Epithelial cell of proximal tubule (primary cell): Measurements from ENCODE around the gene SLC9A8. TPM values are rescaled to one million over a fixed set of nuclear protein-coding genes. Genes with fewer than 3 reads are reported as not detected.

Source experiments
- DNase-seq: peaks from one replicate; pipeline ENCODE4 v3.0.0-alpha.2; 2011; ENCODE audit warnings: low read depth
- H3K4me3 ChIP-seq: 2 replicates; pipeline ENCODE4 v1.5.1; 2011; ENCODE audit warnings: low read depth, mild to moderate bottlenecking, low read length
- total RNA-seq: library from RNA; depleted of rRNA; stranded (reverse); fragments of >200 nt; gene quantifications from 2 replicates; pipeline ENCODE4 v1.2.3, GENCODE V29; 2015
- TF ChIP-seq, protein P1 (sequence below): conservative IDR thresholded peaks from 2 replicates; pipeline ENCODE4 v1.5.1; 2012; ENCODE audit warnings: low read depth, mild to moderate bottlenecking, low read length

Gene SLC9A8
- total RNA-seq, 1 donor from 2014 or later: 4.2 TPM

DNA sequence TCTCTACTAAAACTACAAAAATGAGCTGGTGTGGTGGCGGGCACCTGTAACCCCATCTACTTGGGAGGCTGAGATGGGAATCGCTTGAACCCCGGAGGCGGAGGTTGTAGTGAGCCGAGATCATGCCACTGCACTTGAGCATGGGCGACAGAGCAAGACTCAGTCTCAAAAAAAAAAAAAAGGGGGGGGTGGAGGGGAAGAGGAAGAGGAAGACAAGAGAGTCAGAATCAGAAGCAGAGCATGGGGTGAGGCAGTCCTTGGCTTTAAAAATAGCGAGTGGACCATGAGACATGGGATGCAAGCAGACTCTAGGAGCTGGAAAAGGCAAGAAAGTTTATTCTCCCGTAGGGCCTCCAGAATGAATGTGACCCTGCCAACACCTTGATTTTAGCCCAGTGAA, 3.9 kb upstream of the SLC9A8 start:
- no peak for DNase-seq
- TF ChIP-seq, protein P1, sequence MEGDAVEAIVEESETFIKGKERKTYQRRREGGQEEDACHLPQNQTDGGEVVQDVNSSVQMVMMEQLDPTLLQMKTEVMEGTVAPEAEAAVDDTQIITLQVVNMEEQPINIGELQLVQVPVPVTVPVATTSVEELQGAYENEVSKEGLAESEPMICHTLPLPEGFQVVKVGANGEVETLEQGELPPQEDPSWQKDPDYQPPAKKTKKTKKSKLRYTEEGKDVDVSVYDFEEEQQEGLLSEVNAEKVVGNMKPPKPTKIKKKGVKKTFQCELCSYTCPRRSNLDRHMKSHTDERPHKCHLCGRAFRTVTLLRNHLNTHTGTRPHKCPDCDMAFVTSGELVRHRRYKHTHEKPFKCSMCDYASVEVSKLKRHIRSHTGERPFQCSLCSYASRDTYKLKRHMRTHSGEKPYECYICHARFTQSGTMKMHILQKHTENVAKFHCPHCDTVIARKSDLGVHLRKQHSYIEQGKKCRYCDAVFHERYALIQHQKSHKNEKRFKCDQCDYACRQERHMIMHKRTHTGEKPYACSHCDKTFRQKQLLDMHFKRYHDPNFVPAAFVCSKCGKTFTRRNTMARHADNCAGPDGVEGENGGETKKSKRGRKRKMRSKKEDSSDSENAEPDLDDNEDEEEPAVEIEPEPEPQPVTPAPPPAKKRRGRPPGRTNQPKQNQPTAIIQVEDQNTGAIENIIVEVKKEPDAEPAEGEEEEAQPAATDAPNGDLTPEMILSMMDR: no peak
- no peak overlapping the region for H3K4me3 ChIP-seq

DNA sequence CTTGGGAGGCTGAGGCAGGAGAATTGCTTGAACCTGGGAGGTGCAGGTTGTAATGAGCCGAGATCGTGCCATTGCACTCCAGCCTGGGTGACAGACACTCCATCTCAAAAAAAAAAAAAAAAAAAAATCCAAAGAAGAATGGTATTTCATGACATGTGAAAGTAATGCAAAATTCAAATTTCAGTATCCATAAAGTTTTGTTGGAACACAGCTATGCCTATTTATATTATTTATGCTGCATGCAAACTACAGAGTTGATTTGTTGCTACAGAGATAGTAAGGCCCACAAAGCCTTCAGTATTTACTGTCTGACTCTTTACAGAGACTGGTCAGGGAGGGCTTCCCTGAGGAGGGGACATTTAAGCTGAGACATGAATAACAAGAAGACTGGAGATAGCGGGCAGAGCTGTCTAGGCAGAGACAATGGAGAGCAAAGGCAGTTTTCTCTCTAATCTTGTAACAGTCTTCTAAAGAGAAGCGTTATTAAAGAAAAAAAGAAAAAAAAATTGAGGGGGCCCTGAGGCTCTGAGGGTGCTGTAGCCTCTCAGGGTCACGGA, 2.7 kb upstream of the SLC9A8 start:
- TF ChIP-seq, protein P1: no peak
- DNase-seq: no peak
- H3K4me3 ChIP-seq: no peak overlapping the region

DNA sequence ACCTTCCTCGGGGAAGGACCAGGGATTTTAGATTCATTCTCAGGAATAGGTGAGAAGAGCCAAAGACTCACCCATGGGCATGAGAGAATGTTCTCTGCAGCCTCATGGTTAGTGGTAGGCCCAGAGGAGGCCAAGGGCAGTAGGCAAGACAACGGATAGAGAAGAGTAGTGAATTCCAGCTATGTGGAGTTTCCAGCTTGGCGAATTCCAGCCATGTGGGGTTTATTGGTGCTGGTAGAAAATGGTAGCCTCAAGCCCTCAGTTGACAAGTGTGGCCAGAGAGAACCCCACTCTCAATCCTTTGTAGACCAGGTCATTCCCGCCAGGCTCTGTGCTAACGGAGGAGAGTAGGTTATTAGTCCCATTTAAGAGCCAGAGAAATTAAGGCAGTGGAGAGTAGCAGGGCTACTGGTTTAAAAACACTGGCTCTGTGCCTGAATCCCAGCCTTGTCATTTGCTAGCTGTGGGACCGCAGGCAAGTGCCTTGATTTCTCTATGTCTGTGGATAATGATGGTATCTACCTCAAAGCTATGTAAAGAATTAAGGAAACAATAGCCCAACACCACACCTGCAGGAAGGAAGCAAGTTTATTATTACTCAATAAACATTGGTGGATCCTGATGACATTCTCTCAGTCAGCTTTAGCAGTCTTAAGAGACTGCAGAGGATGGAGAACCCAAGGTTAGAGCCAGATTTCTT, 2.0 kb upstream of the SLC9A8 start:
- no peak overlapping the region for H3K4me3 ChIP-seq
- TF ChIP-seq, protein P1: no peak
- no peak for DNase-seq

DNA sequence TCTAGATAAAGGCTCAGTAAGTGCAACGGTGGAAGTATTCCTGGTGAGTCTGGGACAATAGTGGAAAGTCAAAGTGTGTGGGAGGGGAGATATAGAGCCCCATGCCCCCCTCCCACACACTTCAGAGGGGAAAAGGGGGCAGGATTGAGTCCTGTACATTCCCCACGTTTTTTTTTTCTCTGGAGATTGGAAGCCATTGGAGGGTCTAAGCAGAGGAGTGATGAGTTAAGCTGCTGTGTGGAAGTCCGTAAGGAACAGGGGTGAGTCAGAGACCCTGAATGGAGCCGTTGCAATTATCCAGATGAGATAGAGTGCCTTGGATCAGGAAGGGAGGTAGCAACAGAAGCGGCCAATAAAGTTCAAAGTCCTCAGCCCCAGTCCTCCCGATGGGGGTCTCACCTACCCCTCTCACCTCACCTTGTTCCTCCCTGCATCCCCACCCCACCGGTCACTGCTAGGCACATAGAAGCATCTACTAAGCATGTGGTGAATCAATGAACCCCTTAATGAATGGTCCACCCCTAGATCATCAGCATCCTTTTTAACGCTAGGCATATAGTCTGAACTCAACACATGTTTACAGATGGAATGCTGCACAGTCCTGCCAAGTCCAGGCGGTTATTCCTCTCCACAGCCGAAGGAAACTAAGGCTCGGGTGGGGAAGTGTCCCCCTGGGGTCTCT, 662 bp upstream of the SLC9A8 start:
- DNase-seq: no peak
- TF ChIP-seq, protein P1: no peak

DNA sequence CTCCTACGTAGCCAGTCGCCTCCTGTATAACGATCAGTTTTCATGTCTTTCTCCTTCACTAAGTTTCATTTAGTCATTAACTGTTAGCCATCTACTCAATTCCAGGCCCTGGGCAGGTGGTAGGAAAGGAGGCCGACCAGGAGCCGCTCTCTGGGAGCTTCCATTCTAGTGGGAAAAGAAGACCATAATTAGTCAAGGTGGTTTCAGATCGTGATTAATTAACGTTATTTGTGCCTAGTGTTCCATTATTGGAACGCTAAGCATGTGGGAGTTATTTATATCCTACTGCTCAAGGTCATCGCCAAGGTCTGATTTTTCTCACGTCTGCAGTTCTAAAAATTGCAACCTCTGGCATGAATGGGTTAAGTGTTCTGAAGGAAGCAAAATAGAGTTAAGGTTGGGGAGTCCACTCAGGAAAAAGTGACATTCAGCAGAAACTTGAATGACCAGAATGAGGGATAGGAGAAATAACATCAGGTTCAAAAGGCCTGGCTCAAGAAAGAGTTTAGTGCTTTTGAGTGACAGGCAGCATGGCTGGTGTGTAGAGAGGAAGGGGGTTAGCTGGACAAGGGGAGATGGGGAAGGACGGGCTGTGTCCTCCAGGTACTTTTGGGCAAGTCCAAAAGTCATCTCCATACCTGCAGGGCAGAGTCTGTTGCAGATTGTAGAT, 812 bp downstream of the SLC9A8 start:
- TF ChIP-seq, protein P1: no peak
- peak overlapping the region; percentile 75 for H3K4me3 ChIP-seq
- no peak for DNase-seq

More for the DNA sequence above, 662 bp upstream of the SLC9A8 start:
- H3K4me3 ChIP-seq: peak overlapping the region; percentile 75

- H3K4me3 ChIP-seq: peak overlapping the region; percentile 75
- TF ChIP-seq, protein P1: no peak
- no peak for DNase-seq
Measured at GRCh38 chr20:49814057-49814694, 1.5 kb downstream of the SLC9A8 start.
